Astrocyte (in vitro differentiated cells and primary cell): ENCODE data around the gene DDRGK1.

ENCODE experiments used
- EZH2 ChIP-seq: IDR thresholded peaks from 2 replicates; pipeline ENCODE4 v1.6.1; 2012; ENCODE audit warnings: mild to moderate bottlenecking, low read length, inconsistent platforms; ENCODE audit not compliant: insufficient read depth
- TF ChIP-seq, protein P1 (sequence below): IDR thresholded peaks from 2 replicates; pipeline ENCODE4 v1.5.1; 2011; ENCODE audit warnings: low read depth, mild to moderate bottlenecking, inconsistent platforms, low read length, moderate library complexity; ENCODE audit not compliant: insufficient read depth

DNA sequence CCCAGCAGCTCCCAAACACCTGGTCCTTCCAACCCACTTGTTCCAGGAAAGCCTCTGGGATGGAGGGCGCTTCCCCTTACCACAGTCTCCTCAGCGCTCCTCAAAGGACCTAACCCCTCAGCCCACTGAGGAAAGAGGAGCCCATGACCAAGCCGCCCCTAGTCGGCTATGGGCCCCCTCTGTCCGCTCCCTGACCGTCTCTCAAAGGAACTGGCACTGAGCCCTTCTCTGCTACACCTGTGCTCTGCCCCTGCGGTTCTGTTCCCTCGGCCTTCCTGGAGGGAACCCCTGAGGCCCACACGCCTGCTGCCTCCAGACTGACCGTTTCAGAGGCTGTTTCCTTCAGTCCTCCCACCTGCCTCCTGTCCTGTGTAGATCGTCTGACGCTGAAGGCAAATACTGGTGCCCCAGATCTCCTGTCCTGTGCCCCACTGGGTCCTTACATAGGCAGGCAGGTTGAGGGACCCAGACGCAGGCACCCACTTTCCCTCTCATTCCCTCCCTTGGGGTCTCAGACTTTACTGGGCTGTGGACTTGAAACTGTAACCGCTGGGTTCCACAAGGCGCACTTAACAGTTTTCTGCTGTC lies 36.4 kb upstream of the DDRGK1 start:
- TF ChIP-seq, protein P1, sequence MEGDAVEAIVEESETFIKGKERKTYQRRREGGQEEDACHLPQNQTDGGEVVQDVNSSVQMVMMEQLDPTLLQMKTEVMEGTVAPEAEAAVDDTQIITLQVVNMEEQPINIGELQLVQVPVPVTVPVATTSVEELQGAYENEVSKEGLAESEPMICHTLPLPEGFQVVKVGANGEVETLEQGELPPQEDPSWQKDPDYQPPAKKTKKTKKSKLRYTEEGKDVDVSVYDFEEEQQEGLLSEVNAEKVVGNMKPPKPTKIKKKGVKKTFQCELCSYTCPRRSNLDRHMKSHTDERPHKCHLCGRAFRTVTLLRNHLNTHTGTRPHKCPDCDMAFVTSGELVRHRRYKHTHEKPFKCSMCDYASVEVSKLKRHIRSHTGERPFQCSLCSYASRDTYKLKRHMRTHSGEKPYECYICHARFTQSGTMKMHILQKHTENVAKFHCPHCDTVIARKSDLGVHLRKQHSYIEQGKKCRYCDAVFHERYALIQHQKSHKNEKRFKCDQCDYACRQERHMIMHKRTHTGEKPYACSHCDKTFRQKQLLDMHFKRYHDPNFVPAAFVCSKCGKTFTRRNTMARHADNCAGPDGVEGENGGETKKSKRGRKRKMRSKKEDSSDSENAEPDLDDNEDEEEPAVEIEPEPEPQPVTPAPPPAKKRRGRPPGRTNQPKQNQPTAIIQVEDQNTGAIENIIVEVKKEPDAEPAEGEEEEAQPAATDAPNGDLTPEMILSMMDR = no peak
- no peak for TF ChIP-seq EZH2
